ENCODE data around the gene TYK2. TPM values are rescaled to one million over a fixed set of nuclear protein-coding genes. Genes with fewer than 3 reads are reported as not detected.

TYK2 gene
- total RNA-seq (10 to 100 TPM; 59.2 to 60.0 TPM), polyA plus RNA-seq (10 to 100 TPM; 47.9 to 63.1 TPM)

DNA sequence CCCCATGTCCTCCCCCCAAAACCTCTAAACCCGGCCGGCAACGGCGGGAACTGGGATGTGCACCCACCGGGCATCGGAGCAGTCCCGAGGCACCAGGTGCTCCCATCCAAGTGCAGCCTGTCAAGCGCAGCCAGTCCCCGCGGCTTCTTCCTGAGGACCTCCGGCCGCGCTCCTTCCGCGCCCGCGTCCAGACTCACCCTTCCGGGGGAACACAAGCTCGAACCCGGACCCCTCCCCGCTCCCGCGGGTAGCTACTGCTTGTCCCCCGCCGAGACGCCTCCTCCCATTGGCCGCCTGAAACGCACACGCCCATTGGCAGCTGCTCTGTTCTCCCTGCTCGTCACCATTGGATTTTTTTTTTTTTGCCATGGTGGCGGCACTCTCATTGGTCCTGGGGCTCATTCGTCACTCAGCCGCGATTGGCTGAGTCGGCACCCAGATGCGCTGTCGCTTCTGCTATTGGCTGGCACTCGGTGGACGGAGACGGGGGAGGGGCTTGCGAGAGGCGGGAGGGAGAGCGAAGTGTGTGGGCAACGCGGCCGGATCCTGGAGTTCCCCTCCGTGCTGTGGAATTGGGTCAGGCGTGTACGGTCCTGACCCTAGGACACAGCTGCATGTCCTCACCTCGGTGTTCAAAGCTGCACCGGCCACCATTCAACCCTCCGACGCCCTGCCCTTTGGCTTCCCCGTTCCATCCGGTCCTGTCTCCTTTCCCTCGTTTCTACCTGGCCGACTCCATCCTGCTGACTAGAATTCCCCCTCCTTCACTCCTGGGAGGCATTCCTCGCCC is at the start of gene TYK2:
TYK2 (minus strand) TSS at position 260 of the 790 bp plus-strand sequence. CDS start 2,166 bp downstream, outside the sequence.
- Histone ChIP-seq H3K9me3 (ENCODE audit: control insufficient read depth in 4 of 4, low read length in 3 of 4) (no peaks in the 10 kb centered on the region), H3K27me3 (ENCODE audit: control insufficient read depth in 4 of 4, insufficient read depth in 4 of 4, low read length in 3 of 4) (no peaks in the 10 kb centered on the region), H3K9ac (ENCODE audit: low read depth in 1 of 2, low read length in 2 of 2) (peak within 1 kb of the TSS; percentile 59 to 90), H3K27ac (ENCODE audit: low read depth in 1 of 2, low read length in 2 of 2) (peak within 1 kb of the TSS; percentile 80 to 86), H3K36me3 (ENCODE audit: control insufficient read depth in 4 of 4, insufficient read depth in 3 of 4, low read depth in 1 of 4, low read length in 3 of 4) (peaks cover 0 to 8% (median 3%) of the 10 kb centered on the region in 4 donors), H3K4me3 (ENCODE audit: low read depth in 1 of 3, low read length in 3 of 3) (peak within 1 kb of the TSS; percentile 75 to 86 (median 84)), H3K4me1 (ENCODE audit: control insufficient read depth in 4 of 4, insufficient read depth in 4 of 4, low read length in 3 of 4) (peaks cover 2 to 11% (median 8%) of the 10 kb centered on the region in 4 donors)
- peak; percentile 99 for DNase-seq (ENCODE audit: low spot score)
- TF ChIP-seq, protein P1, sequence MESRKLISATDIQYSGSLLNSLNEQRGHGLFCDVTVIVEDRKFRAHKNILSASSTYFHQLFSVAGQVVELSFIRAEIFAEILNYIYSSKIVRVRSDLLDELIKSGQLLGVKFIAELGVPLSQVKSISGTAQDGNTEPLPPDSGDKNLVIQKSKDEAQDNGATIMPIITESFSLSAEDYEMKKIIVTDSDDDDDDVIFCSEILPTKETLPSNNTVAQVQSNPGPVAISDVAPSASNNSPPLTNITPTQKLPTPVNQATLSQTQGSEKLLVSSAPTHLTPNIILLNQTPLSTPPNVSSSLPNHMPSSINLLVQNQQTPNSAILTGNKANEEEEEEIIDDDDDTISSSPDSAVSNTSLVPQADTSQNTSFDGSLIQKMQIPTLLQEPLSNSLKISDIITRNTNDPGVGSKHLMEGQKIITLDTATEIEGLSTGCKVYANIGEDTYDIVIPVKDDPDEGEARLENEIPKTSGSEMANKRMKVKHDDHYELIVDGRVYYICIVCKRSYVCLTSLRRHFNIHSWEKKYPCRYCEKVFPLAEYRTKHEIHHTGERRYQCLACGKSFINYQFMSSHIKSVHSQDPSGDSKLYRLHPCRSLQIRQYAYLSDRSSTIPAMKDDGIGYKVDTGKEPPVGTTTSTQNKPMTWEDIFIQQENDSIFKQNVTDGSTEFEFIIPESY (IDR thresholded peaks at IDR 0.05) = no peak
- TF ChIP-seq HNF4G (IDR thresholded peaks at IDR 0.05) (no peak), FOXA2 (IDR thresholded peaks at IDR 0.05) (no peak), GABPA (IDR thresholded peaks at IDR 0.05 in 1 of 2, conservative IDR thresholded peaks at IDR 0.05 in 1 of 2) (peak in 1 of 2 donors; percentile 72), YY1 (IDR thresholded peaks at IDR 0.05) (peak; percentile 76), RAD21 (IDR thresholded peaks at IDR 0.05) (peak; percentile 17 to 27), JUND (IDR thresholded peaks at IDR 0.05) (peak in 1 of 2 donors; percentile 14), NR2F2 (IDR thresholded peaks at IDR 0.05) (peak; percentile 11), RXRA (IDR thresholded peaks at IDR 0.05) (peak; percentile 42 to 56), SP1 (IDR thresholded peaks at IDR 0.05) (peak; percentile 100), HNF4A (conservative IDR thresholded peaks at IDR 0.05) (peak in 1 of 2 donors; percentile 27), TAF1 (conservative IDR thresholded peaks at IDR 0.05) (no peak), FOXA1 (IDR thresholded peaks at IDR 0.05) (no peak), EGR1 (IDR thresholded peaks at IDR 0.05; ENCODE audit: low read depth in 2 of 2) (no peak)
- TF ChIP-seq, protein P2, sequence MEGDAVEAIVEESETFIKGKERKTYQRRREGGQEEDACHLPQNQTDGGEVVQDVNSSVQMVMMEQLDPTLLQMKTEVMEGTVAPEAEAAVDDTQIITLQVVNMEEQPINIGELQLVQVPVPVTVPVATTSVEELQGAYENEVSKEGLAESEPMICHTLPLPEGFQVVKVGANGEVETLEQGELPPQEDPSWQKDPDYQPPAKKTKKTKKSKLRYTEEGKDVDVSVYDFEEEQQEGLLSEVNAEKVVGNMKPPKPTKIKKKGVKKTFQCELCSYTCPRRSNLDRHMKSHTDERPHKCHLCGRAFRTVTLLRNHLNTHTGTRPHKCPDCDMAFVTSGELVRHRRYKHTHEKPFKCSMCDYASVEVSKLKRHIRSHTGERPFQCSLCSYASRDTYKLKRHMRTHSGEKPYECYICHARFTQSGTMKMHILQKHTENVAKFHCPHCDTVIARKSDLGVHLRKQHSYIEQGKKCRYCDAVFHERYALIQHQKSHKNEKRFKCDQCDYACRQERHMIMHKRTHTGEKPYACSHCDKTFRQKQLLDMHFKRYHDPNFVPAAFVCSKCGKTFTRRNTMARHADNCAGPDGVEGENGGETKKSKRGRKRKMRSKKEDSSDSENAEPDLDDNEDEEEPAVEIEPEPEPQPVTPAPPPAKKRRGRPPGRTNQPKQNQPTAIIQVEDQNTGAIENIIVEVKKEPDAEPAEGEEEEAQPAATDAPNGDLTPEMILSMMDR (IDR thresholded peaks at IDR 0.05; ENCODE audit: low read depth, low read length, missing input control) = no peak
- TF ChIP-seq, protein P3, sequence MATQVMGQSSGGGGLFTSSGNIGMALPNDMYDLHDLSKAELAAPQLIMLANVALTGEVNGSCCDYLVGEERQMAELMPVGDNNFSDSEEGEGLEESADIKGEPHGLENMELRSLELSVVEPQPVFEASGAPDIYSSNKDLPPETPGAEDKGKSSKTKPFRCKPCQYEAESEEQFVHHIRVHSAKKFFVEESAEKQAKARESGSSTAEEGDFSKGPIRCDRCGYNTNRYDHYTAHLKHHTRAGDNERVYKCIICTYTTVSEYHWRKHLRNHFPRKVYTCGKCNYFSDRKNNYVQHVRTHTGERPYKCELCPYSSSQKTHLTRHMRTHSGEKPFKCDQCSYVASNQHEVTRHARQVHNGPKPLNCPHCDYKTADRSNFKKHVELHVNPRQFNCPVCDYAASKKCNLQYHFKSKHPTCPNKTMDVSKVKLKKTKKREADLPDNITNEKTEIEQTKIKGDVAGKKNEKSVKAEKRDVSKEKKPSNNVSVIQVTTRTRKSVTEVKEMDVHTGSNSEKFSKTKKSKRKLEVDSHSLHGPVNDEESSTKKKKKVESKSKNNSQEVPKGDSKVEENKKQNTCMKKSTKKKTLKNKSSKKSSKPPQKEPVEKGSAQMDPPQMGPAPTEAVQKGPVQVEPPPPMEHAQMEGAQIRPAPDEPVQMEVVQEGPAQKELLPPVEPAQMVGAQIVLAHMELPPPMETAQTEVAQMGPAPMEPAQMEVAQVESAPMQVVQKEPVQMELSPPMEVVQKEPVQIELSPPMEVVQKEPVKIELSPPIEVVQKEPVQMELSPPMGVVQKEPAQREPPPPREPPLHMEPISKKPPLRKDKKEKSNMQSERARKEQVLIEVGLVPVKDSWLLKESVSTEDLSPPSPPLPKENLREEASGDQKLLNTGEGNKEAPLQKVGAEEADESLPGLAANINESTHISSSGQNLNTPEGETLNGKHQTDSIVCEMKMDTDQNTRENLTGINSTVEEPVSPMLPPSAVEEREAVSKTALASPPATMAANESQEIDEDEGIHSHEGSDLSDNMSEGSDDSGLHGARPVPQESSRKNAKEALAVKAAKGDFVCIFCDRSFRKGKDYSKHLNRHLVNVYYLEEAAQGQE (IDR thresholded peaks at IDR 0.05) = peak; percentile 67
- TF ChIP-seq, protein P4, sequence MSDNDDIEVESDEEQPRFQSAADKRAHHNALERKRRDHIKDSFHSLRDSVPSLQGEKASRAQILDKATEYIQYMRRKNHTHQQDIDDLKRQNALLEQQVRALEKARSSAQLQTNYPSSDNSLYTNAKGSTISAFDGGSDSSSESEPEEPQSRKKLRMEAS (IDR thresholded peaks at IDR 0.05) = peak; percentile 64
- TF ChIP-seq, protein P5, sequence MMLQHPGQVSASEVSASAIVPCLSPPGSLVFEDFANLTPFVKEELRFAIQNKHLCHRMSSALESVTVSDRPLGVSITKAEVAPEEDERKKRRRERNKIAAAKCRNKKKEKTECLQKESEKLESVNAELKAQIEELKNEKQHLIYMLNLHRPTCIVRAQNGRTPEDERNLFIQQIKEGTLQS (IDR thresholded peaks at IDR 0.05) = no peak
- WGBS = under 1% methylated on average over 58 of the region's 58 CpGs

All from liver (tissue), 9 donors.